ENCODE measurements around the gene TM6SF1. TPM values are rescaled to one million over a fixed set of nuclear protein-coding genes. Genes with fewer than 3 reads are reported as not detected.

TM6SF1 gene
- total and polyA plus RNA-seq, 9 of the 15 experiments (the other 6 are each of a cell fraction or from before 2014, with no cell fraction given): 1.0 to 5.6 (median 3.5) TPM

DNA sequence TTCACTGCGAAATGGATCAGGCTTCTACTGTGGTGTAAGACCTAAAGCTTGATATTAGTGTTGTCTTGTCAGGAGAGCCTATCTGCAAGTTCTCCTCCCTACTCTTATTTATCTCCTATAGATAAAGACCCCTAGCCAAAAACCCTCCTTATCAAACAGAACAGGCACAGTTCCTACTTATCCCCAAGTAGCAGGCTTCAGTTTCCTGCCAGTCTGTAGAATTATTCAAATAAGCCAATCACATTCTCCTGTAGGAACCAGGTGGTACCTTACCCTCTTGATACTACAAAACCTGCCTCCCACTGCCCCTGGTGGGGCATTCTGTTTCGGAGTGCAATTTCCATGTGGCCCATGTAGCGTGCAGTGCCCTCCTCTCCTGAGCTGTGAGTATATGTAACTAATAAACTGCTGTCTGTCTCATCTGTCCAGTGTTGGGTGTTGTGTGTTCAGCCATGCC, 71.5 kb downstream of the TM6SF1 start (continued):
- TF ChIP-seq KDM4B (IDR thresholded peaks at IDR 0.05; ENCODE audit: borderline replicate concordance in 2 of 2, low read depth in 1 of 2) (no peak), ZEB2 (IDR thresholded peaks at IDR 0.05) (no peak), SMARCB1 (IDR thresholded peaks at IDR 0.05; ENCODE audit: insufficient read length, low read depth) (no peak), DDX20 (tag; IDR thresholded peaks at IDR 0.05; ENCODE audit: low read depth) (no peak), DPF2 (IDR thresholded peaks at IDR 0.05) (peak; percentile 83), EP400 (IDR thresholded peaks at IDR 0.05) (0 out of 2 replicates have a peak, but pooled peaks have one; percentile 14), ZFP1 (CRISPR knock-in tag; IDR thresholded peaks at IDR 0.05) (no peak), GTF2F1 (IDR thresholded peaks at IDR 0.05; ENCODE audit: low read depth, low read length) (no peak), POU5F1 (IDR thresholded peaks at IDR 0.05; ENCODE audit: borderline replicate concordance, low read depth, low read length, partially characterized antibody) (no peak), ZNF316 (IDR thresholded peaks at IDR 0.05) (no peak), MTA1 (IDR thresholded peaks at IDR 0.05; ENCODE audit: borderline replicate concordance) (no peak), ATF7 (IDR thresholded peaks at IDR 0.05) (no peak), GABPB1 (CRISPR knock-in tag; IDR thresholded peaks at IDR 0.05) (no peak), CREM (IDR thresholded peaks at IDR 0.05; ENCODE audit: low read depth) (no peak), ZNF282 (CRISPR knock-in tag; IDR thresholded peaks at IDR 0.05) (no peak), FIP1L1 (IDR thresholded peaks at IDR 0.05; ENCODE audit: low read depth, low read length, poor library complexity, severe bottlenecking) (no peak), ZNF146 (CRISPR knock-in tag; IDR thresholded peaks at IDR 0.05; ENCODE audit: unreplicated experiment) (no peak), ESRRA (IDR thresholded peaks at IDR 0.05; ENCODE audit: borderline replicate concordance, low read depth) (no peak), CHCHD3 (CRISPR knock-in tag; IDR thresholded peaks at IDR 0.05) (no peak), ZNF212 (CRISPR knock-in tag; IDR thresholded peaks at IDR 0.05) (no peak), NONO (IDR thresholded peaks at IDR 0.05; ENCODE audit: low read depth in 2 of 2, low read length in 1 of 2) (no peak), MTA2 (IDR thresholded peaks at IDR 0.05; ENCODE audit: low read depth) (peak; percentile 59), TEAD4 (IDR thresholded peaks at IDR 0.05; ENCODE audit: low read length) (peak; percentile 79), TEAD4 (CRISPR knock-in tag; IDR thresholded peaks at IDR 0.05; ENCODE audit: borderline replicate concordance) (no peak), XRCC5 (IDR thresholded peaks at IDR 0.05; ENCODE audit: low read depth, low read length) (no peak), NCOA1 (IDR thresholded peaks at IDR 0.05; ENCODE audit: low read depth) (no peak)
- TF ChIP-seq, protein P1, sequence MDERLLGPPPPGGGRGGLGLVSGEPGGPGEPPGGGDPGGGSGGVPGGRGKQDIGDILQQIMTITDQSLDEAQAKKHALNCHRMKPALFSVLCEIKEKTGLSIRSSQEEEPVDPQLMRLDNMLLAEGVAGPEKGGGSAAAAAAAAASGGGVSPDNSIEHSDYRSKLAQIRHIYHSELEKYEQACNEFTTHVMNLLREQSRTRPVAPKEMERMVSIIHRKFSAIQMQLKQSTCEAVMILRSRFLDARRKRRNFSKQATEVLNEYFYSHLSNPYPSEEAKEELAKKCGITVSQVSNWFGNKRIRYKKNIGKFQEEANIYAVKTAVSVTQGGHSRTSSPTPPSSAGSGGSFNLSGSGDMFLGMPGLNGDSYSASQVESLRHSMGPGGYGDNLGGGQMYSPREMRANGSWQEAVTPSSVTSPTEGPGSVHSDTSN (CRISPR knock-in tag; IDR thresholded peaks at IDR 0.05; ENCODE audit: low read depth): no peak
- TF ChIP-seq, protein P1 (tag; conservative IDR thresholded peaks at IDR 0.05; ENCODE audit: low read depth): no peak
- TF ChIP-seq, protein P2, sequence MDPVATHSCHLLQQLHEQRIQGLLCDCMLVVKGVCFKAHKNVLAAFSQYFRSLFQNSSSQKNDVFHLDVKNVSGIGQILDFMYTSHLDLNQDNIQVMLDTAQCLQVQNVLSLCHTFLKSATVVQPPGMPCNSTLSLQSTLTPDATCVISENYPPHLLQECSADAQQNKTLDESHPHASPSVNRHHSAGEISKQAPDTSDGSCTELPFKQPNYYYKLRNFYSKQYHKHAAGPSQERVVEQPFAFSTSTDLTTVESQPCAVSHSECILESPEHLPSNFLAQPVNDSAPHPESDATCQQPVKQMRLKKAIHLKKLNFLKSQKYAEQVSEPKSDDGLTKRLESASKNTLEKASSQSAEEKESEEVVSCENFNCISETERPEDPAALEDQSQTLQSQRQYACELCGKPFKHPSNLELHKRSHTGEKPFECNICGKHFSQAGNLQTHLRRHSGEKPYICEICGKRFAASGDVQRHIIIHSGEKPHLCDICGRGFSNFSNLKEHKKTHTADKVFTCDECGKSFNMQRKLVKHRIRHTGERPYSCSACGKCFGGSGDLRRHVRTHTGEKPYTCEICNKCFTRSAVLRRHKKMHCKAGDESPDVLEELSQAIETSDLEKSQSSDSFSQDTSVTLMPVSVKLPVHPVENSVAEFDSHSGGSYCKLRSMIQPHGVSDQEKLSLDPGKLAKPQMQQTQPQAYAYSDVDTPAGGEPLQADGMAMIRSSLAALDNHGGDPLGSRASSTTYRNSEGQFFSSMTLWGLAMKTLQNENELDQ (CRISPR knock-in tag; IDR thresholded peaks at IDR 0.05; ENCODE audit: borderline replicate concordance): no peak

All from K562 (cell line).